Ecto neural progenitor cell (in vitro differentiated cells): ENCODE data around the gene MACROD1.

Experiments
- DNase-seq: peaks from one replicate; pipeline ENCODE4 v3.0.0-alpha.2; 2018; ENCODE audit warnings: low spot score

MACROD1 gene

DNA sequence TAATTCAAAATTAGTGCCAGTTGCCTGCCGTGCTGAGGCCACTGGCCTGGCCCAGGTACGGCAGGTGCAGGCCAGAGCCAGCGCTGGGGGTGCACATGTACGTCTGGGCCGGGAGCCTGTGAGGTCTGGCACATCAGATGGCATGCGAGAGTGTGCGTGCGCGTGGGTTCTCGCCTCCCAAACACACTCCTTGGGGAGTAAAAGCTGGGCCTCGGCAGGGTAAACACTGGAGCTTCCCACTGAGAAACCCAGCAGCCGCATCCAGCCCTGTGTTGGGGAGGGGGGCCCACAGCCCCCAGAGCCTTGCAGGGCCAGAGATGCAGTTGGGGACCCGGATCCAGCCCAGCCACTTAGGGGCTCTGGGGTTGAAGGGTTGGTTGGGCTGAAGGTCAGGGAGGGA is 92.4 kb downstream of the MACROD1 start:
- no peak for DNase-seq

DNA sequence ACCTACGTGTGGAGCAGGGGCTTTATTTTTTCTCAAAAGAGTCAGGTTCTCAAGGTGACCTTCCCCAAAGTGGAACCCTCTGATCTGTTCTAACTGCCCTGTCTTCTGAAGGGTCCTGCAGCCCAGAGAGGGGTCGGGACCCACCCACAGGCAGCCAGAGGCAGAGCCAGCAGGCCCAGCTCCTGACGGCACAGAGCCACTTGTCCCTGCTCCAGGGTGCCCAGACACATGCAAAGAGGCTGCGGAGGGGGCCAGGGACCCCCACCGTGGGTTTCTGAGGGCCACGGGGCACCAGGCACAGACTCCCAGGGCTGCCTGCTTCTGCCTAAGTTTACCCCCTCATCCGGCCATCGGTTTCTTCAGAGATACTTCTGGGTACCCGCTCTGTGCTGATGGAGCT is 93.0 kb downstream of the MACROD1 start:
- no peak for DNase-seq

DNA sequence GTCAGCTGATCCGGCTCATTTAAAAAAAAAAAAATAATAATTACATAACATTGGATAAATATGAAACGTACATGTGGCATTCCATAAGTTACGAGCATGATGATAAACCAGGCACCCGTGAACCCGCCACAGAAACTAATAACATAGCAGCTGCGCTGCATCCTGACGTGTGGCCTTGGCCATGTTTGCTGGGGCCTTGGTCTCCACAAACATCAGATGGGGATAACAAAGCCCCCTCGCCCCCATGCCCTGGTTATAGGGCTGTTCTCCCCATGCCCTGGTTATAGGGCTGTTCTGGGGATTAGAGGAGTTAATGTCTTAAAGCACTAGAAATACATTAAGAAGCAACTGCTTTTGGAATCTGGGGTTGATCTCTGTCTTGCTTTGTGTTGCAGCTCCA is 93.5 kb downstream of the MACROD1 start:
- no peak for DNase-seq

DNA sequence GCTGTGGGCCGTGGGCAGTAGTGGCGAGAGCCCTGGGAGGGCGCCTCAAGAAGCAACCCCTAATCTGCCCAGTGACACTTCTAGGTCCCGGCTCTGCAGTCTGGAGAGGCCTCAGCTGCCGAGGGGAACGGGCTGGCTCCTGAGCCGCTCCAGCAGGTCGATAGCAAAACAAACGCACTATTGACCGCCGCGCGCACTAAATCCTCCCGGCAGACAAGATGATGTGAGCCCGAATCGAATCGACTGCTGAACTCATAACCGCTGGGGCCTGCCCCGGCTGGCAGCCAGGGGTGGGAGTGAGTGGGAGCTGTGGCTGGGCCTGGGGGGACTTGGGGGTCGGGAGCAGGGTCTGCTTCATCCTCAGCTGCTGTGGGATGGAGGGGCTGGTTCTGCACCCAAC is 94.1 kb downstream of the MACROD1 start:
- DNase-seq = no peak

DNA sequence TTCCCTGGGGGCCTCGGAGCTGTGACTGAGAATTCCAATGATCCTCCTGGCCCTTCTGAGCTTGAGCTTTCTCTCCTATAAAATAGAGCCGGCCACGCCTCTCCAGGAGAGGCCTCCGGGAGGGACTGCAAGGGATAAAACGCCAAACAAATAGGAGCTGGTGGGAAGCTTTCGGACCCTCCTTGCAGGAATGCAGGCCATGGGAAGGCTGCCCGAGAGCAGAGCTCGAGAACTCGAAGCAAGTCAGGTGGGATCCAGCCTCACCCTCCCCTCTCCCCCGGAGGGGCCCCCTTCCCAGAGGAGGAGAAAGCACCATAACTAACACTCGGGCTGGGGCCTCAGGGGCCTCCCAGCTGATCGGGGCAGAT is 95.6 kb downstream of the MACROD1 start:
- peak; percentile 71 for DNase-seq

DNA sequence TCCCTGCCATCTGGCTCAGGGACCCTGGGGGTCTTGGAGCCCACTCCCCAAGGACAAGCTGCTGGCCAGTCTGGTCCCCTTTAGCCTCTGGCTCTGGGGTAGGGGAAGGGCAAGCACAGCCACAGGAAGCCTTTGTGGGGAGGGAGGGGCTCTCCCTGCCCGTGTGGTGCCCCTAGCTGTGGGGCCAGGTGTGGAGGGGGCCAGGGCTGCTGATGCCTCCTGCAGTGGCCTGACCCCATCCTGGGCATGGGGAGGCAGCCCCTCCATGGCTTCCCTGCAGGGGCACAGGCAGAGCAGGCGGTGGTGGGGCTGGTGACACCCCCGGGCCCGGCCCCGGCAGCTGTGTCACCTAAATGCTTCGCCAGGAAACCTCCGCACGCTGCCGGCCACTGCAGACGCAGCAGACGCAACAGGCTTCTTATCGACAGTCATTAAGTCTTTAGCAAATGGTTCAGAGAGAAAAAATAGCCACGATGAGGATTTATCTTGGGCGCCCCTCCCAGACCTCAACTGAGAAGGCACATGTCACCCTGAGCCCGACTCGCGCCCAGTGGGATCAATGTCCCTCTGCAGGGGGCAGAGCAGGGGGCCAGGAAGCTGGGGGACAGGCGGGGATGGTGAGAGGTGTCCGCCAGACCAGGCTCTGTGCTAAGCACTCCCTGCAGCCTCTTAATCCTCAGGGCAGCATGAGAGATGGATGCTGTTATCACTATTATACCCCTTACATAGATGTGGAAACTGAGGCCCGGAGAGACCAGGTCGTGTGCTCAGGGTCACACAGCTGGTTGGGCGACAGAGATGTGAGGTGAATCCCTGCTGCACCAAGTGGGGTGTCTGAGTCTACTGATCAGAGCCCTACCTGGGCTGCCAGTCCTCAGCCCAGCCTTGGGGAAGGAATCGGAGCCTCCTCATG is 96.3 kb downstream of the MACROD1 start:
- DNase-seq = no peak

DNA sequence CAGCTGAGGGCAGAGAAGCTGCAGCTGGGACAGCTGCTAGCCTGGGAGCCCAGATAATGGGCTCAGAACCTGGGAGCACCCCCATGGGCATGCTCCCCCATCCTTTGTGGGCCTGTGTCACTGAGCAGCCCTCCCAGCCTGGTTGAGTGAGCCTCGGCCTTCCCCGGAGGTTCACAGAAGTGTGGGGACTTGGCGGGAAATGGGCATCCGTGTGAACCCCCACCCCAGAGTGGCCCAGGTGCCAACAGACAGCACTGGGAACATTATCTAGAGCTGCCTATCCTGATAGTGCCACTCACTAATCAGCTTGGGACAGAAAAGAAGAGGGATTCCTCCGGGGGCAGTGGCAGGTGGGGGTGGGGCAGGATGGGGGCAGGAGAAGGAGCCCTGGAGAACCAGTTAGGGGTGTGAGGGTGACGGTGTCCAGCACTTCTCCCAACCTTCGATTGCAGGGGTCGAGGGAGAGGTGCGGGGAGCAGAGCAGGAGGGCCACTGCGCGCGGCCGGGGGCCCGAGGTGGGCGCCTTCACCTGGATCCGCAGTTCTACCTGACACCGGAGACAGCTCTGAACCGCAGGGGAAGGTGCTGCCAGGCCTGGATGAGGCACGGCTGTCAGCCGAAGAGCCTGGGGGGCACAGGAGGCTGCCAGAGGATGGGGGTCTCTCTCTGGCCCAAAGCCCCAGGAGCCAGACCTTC is 97.1 kb downstream of the MACROD1 start:
- DNase-seq = no peak

DNA sequence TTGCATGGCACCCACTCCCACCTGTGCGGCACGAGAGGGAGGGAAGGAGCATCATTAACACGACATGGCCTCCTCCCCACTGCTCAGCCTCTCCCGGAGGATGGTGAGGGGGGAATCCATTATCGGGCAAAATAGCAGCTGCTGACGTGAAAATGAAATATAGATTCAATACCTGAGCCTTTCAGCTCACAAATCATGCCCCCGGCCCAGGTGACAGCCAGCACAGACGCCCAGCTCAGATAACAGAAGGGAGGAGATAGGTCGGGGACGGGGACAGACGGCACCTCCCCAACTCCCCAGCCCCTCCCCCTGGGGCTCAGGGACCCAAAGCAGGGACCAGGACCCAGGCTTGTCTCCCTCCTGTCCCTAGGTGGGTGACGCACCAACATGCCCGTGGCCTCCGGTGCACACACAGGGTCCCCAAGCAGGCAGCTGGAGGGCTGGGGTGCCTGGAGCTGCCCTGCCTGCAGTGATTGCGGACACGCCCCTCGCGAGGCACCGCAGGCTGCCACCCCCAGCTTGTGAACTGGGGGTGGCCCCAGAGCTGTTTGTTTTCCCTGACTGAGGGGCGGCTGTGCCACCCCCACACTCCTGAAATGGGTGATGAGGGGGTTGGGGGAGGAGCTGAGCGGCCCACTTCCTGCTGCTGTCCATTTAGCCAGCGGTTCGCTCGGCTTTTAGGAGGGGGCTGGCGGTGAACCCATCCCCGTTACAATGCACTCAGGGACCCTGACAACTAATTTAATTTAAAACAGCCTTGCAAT is 98.5 kb downstream of the MACROD1 start:
- DNase-seq = no peak

DNA sequence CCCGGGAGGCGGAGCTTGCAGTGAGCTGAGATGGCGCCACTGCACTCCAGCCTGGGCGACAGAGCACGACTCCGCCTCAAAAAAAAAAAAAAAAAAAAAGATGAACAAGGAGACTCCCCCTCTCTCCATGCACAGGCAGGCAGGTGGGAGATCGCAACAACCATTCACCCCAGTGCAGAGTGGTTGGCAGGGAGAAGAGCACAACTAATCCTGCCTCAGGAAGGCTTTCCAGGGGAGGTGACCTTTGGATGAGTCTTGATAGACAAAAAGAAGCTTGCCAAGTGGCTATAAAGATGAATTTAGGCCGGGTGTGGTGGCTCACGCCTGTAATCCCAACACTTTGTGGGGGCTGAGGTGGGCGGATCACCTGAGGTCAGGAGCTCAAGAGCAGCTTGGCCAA is 100.2 kb downstream of the MACROD1 start:
- no peak for DNase-seq

DNA sequence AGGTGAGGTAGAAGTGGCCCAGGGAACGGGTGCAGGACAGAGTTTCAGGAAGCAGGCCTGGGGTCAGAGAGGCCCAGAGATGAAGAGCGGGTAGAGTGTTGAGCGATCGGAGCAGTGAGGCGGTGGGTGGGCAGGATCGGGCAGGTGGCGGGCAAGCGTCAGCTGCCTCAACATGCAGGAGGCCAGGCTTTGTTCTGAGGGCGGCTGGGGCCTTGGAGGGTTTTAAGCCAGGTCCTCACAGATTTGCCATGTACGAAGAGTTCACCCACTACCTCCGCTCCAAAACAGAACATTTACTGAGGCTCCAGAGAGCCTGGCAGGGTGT is 100.8 kb downstream of the MACROD1 start:
- DNase-seq = no peak

DNA sequence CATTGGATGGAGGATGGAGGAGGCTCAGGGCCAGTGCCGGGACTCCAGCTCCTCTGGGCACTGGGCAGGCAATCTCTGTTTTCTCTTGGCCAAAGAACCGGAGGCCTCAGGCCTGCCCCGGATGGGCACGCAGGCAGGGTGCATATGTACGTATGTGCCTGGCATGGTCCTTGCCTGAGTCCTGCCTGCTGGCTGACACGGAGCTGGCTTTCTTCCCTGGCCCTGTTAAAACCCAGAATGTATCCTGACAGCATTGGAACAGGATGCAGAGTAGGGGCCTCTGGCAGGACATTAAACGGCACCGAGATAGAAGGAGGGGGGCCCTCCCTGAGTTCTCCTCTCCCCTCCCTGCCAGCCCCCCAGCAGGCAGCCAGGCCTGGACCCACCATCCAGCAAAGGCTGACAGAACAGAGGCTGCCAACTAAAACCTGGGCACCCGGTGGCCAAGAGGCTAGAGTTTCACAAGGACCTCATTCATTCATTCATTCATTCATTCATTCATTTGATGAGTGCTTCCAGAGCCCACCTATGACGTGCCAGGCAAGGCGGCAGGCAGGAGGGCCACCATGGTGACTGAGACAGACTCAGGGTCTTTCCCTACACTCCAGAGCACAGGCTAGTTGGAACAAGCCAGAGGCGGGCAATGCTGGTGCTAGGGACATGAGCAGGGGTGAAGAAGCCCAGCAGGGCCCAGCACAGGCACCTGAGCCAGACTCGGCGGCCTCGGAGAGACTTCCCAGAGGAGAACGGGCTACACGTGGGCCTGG is 101.4 kb downstream of the MACROD1 start:
- DNase-seq = no peak

DNA sequence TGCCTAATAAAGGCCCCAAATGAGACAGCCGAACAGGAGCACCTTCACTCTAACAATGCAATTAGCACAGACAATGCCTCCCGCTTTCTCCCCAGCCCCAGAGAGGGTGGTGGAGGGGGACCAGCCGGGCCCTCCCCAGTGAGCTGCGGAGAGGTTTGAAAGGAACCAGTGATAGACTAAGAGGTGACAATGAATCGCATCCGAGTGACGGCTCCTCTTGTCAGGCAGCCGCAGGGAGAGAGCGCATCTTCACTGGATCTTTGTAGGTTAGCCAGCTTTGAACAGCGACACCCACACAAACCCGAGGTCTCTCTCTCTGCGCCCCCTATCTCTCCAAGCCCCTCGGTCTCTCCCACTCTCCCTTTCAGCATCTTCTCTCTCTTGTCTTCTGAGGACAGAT is 102.1 kb downstream of the MACROD1 start:
- DNase-seq = no peak

DNA sequence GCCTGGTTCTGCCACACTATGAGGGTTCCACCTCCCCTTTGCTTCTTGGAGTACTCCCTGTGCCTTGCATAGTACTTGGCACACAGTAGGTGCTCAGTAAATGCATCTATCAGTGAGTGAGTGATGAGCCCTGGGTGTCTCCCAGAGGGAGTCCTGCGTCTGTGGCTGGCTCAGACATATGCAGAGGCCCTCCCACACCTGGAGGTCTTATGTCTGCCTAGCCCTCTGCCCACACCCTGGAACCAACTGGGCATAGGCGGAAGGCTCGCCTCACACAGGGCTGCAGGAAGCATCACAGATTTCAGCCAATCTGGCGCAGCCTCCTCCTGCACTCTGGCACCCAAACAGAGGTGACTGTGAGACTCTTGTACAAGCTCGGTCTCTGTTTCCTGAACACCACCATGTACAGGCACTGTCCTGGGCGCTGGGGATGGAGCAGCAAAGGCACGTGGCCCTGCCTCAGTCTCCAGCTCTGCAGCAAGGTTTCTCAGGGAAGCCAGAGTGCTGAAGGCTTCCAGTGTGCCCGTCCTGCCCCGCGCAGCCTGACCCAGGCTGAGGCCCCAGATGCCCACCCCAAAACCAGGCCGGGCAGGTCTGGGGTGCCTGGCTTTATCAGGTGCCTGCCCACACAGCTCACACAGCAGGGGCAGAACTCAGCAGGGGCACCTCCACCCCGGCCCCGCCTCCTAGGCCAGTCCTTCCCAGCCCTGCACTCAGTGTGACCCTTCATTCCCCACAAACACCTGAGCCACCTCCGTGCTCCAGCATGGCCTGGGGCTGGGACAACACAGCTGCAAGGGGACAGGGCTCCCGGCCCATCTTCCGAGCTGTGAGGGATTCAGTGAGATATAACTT is 103.5 kb downstream of the MACROD1 start:
- DNase-seq = no peak

DNA sequence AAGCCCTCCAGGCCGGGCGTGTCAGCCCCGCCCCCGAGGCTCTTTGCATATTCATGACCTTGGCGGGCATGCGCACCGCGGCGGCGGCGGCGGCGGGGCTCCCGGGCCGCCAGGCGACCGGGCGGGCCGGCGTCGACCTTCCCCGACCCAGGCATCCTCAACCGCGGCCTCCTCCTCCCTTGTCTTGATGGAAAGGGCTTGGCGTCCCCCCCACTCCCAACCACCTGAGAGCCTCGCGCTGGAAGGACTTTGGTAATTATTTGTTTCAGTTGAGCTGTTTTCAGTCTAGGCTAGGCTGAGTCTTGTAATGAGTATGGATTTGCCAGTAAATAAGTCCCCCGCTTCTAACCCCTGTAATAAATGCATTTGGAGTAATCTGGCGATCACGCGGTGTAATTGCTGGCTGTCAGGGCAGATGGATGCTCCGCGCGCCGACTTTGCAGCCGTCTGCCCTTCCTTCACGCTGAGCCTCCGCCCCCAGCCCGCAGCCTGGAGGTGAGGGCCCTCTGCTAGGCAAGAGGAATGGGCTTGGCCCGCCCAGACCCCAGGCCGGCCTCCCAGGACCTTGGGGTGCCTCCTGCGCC is 105.0 kb downstream of the MACROD1 start:
- DNase-seq = peak; percentile 85

DNA sequence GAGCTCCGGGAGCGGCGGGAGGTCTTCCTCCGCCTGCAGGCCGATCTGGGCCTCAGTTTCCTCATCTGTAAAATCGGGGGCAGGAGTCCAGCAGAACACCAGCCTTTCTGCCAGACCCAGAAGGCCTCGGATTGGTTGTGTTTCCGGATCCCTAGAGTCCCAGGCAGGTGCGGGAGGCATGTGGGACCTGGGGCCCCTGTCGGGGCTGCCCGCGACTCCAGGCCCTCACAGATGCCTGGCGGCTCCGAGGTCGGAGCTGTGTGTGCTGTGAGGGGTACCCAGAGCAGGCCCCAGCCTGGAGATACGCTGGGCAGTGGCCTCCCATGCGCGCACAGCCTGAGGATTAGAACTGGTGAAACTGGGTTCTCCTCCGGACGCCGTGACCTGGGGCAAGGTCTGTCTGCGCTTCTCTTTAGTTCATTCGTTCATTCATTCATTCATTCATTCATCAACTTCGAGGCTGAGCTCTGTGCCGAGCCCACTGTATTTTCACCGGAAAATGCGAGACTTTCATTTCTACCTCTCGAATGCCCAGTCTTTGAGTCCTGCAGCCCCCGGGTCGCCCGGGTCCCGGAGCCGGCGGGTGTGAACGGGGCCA is 105.6 kb downstream of the MACROD1 start:
- no peak for DNase-seq

DNA sequence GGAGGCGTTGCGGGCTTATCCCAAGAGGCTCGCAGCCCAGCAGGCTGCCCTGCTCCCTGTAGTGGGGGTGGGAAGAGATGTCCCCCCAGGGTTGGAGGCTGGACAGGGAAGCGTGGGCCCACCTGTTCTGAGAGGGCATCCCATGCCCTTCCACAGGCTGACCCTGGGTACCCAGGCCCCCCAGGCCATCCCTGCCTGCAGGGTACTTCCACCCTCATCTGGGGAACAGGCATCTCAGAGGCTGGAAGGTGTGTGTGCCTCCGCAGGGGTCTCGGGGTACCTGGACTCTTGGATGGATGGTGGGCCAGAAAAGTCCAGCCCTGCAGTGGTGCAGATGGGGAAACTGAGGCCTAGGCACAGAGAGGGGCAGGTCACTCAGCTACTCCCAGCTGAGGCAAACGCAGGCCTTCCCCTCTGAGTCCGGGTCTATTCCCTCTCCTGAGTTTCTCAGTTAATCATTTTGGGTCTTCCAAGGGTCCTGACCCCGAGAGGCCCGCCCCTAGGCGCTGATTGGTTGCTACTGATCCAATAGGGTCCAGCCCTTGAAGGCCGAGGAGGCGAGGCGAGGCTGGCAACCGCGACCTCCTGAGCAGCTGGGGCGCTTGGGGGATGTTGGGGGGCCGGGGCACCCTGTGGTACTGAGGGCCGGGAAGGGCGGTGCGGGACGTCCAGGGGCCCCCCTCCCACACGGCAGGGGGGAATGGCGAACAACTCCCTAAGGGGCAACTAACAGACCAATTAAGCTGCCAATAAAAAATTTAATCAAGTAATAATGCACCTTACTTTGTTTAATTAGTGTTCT is 106.4 kb downstream of the MACROD1 start:
- DNase-seq = peak; percentile 79

DNA sequence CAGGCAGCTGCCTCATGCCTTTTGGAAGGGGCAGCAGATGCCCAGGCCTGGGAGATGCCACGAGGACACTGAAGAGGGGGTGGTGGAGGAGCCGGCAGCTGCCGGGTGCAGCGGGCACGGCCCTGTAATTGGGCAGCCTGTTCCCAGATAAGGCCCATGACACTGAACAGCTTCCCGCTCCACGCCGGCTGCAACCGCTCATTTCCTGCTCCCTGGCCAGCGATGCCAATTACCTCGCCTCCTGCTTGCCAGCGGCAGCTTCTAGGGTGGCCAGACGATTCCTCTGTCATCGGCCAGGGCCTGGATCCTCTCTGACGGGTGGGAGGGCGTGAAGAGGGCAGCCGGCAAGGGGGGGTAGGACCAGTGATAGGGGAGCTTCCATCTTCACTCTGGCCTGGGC is 107.4 kb downstream of the MACROD1 start:
- no peak for DNase-seq

DNA sequence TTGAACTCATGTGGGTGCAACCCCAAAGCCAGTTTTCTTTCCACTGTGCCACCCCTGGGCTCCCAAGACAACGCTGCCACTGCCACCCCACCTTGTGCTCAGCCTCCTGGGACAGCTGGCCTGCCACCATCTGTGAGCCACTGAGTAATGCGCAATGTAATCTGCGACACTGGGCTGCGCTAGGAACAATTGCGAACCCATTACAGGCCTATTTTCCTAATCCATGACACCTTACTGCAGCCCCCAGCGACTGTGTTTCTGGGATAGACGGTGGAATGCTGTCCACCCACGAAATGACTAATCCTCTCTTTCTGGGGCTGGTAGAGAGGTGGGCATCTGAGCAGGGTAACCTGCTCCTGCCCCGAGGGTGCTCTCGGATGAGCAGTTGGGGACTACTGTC is 108.0 kb downstream of the MACROD1 start:
- no peak for DNase-seq

DNA sequence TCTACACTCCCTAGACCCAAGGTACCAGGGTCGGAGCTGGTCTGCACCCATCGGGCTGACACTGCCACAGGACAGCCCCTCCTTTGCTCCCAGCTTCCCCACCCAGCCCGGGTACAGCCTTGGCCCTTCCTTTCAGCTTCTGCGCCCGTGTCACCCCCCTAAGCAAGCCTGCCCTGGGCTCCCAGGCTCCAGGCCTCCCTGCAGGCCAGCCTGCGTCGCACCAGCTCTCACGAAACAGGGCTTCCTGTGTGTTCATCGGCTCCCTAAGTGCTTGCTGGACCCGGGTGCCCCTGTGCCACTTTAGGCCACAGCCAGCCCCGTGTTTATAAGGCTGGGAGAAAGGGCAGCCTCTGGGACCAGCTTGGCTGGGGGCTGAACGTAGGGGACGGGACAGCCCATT is 109.1 kb downstream of the MACROD1 start:
- no peak for DNase-seq
